Measurements from ENCODE around the gene BCLAF3.

- TF ChIP-seq CTCF (IDR thresholded peaks at IDR 0.05), result no peak
- no peak for TF ChIP-seq JUN (CRISPR knock-in tag; IDR thresholded peaks at IDR 0.05)
- no peak for TF ChIP-seq AFF4 (CRISPR knock-in tag; IDR thresholded peaks at IDR 0.05; ENCODE audit: borderline replicate concordance)
- no peak for TF ChIP-seq NFYB (CRISPR knock-in tag; conservative IDR thresholded peaks at IDR 0.05; ENCODE audit: low read depth)
- no peak for TF ChIP-seq ETV6 (CRISPR knock-in tag; IDR thresholded peaks at IDR 0.05)
- TF ChIP-seq ERG (CRISPR knock-in tag; IDR thresholded peaks at IDR 0.05), result no peak
- no peak for TF ChIP-seq ELF4 (CRISPR knock-in tag; IDR thresholded peaks at IDR 0.05; ENCODE audit: low read depth)
- no peak for TF ChIP-seq NR2C2 (CRISPR knock-in tag; IDR thresholded peaks at IDR 0.05)
- no peak for TF ChIP-seq CREB1 (CRISPR knock-in tag; IDR thresholded peaks at IDR 0.05)
These were observed 41.3 kb upstream of the BCLAF3 start for GRCh38 chrX:20032201-20032600.

Data from WTC11 (cell line).